ENCODE results near the gene BBIP1. TPM values are rescaled to one million over a fixed set of nuclear protein-coding genes. Genes with fewer than 3 reads are reported as not detected.

The BBIP1 gene
- total and polyA plus RNA-seq, 2 donors from 2014 or later, result 34.8 to 36.1 TPM

- H3K27ac ChIP-seq (ENCODE audit: low read depth in 2 of 2, low read length in 2 of 2), result no peak overlapping the region
- H3K4me3 ChIP-seq (ENCODE audit: low read length in 3 of 3), result no peak overlapping the region
- H3K9me3 ChIP-seq (ENCODE audit: control insufficient read depth in 2 of 3, insufficient read depth in 1 of 3, low read length in 3 of 3), result no peaks in the 10 kb centered on the region
- peaks cover 2 to 8% (median 7%) of the 10 kb centered on the region in 3 donors for H3K36me3 ChIP-seq (ENCODE audit: control insufficient read depth in 2 of 3, insufficient read depth in 3 of 3, low read length in 3 of 3)
- no peak for TF ChIP-seq CTCF (IDR thresholded peaks at IDR 0.05; ENCODE audit: borderline replicate concordance, extremely low read depth, insufficient read depth)
- H3K27me3 ChIP-seq (ENCODE audit: control insufficient read depth, insufficient read depth, low read length), result no peaks in the 10 kb centered on the region
- no peak for DNase-seq
- intact Hi-C loops (cut with DNase I), result no loop called here
- H3K4me1 ChIP-seq (ENCODE audit: control insufficient read depth in 2 of 3, insufficient read depth in 2 of 3, low read depth in 1 of 3, low read length in 3 of 3), result no peaks in the 10 kb centered on the region
- no peak overlapping the region for H3K9ac ChIP-seq (ENCODE audit: low read length in 3 of 3)
- peak; percentile 66 for FAIRE-seq
Measured at GRCh38 chr10:110876788-110877187, 42.2 kb downstream of the BBIP1 start.

GRCh38 chr10:110876000-110876399 is 43.0 kb downstream of the BBIP1 start:
- H3K4me3 ChIP-seq (ENCODE audit: low read length in 3 of 3), result no peak overlapping the region
- intact Hi-C loops (cut with DNase I), result no loop called here
- DNase-seq, result no peak

GRCh38 chr10:110873951-110874350 is 45.0 kb downstream of the BBIP1 start:
- H3K36me3 ChIP-seq (ENCODE audit: control insufficient read depth in 2 of 3, insufficient read depth in 3 of 3, low read length in 3 of 3), result peaks cover 2 to 8% (median 4%) of the 10 kb centered on the region in 3 donors
- intact Hi-C loops (cut with DNase I), result no loop called here
- H3K27me3 ChIP-seq (ENCODE audit: control insufficient read depth, insufficient read depth, low read length), result no peaks in the 10 kb centered on the region
- peak overlapping the region in 2 of 3 donors; percentile 71 to 77 for H3K9ac ChIP-seq (ENCODE audit: low read length in 3 of 3)
- no peak for TF ChIP-seq CTCF (IDR thresholded peaks at IDR 0.05; ENCODE audit: borderline replicate concordance, extremely low read depth, insufficient read depth)
- H3K9me3 ChIP-seq (ENCODE audit: control insufficient read depth in 2 of 3, insufficient read depth in 1 of 3, low read length in 3 of 3), result no peaks in the 10 kb centered on the region
- H3K4me3 ChIP-seq (ENCODE audit: low read length in 3 of 3), result peak overlapping the region; percentile 12 to 88 (median 75)
- H3K4me1 ChIP-seq (ENCODE audit: control insufficient read depth in 2 of 3, insufficient read depth in 2 of 3, low read depth in 1 of 3, low read length in 3 of 3), result peaks cover 0 to 8% (median 2%) of the 10 kb centered on the region in 3 donors
- H3K27ac ChIP-seq (ENCODE audit: low read depth in 2 of 2, low read length in 2 of 2), result no peak overlapping the region
- DNase-seq, result no peak
- no peak for FAIRE-seq

More at GRCh38 chr10:110876000-110876399, 43.0 kb downstream of the BBIP1 start:
- Histone ChIP-seq H3K4me1 (ENCODE audit: control insufficient read depth in 2 of 3, insufficient read depth in 2 of 3, low read depth in 1 of 3, low read length in 3 of 3) (peaks cover 0 to 4% (median under 1%) of the 10 kb centered on the region in 3 donors), H3K36me3 (ENCODE audit: control insufficient read depth in 2 of 3, insufficient read depth in 3 of 3, low read length in 3 of 3) (peaks cover 2 to 8% (median 4%) of the 10 kb centered on the region in 3 donors), H3K27ac (ENCODE audit: low read depth in 2 of 2, low read length in 2 of 2) (no peak overlapping the region), H3K9me3 (ENCODE audit: control insufficient read depth in 2 of 3, insufficient read depth in 1 of 3, low read length in 3 of 3) (no peaks in the 10 kb centered on the region), H3K27me3 (ENCODE audit: control insufficient read depth, insufficient read depth, low read length) (no peaks in the 10 kb centered on the region), H3K9ac (ENCODE audit: low read length in 3 of 3) (no peak overlapping the region)
- no peak for TF ChIP-seq CTCF (IDR thresholded peaks at IDR 0.05; ENCODE audit: borderline replicate concordance, extremely low read depth, insufficient read depth)
- FAIRE-seq, result no peak

All from kidney (tissue), 14 donors.